BLaER1 (cell line): ENCODE results near the gene TRIM28.
"Not testable (repeated sequence)": the region's sequence is repeated elsewhere in the genome, so short reads cannot be mapped to it uniquely, and the experiment has no call there.

Experiments
- H3K27ac ChIP-seq: shearing (Covaris generic); formaldehyde crosslinking; 2 replicates; pipeline ENCODE4 v1.8.1; 2022
- H3K27me3 ChIP-seq: shearing (Covaris generic); formaldehyde crosslinking; 2 replicates; pipeline ENCODE4 v1.8.1; 2022
- H3K36me3 ChIP-seq: shearing (Covaris generic); formaldehyde crosslinking; 2 replicates; pipeline ENCODE4 v1.8.1; 2022
- H3K4me1 ChIP-seq: shearing (Covaris generic); formaldehyde crosslinking; 2 replicates; pipeline ENCODE4 v1.8.1; 2022
- H3K4me2 ChIP-seq: shearing (Covaris generic); formaldehyde crosslinking; 2 replicates; pipeline ENCODE4 v1.8.1; 2022
- H3K4me3 ChIP-seq: shearing (Covaris generic); formaldehyde crosslinking; 2 replicates; pipeline ENCODE4 v1.8.1; 2022
- H3K9ac ChIP-seq: shearing (Covaris generic); formaldehyde crosslinking; 2 replicates; pipeline ENCODE4 v1.8.1; 2022
- H3K9me3 ChIP-seq: shearing (Covaris generic); formaldehyde crosslinking; 2 replicates; pipeline ENCODE4 v1.8.1; 2022
- H4K20me1 ChIP-seq: shearing (Covaris generic); formaldehyde crosslinking; 2 replicates; pipeline ENCODE4 v1.8.1; 2022
- Cebpa-rat ChIP-seq: shearing (Covaris generic); IDR thresholded peaks from 2 replicates; pipeline ENCODE4 v1.8.1; 2022

The TRIM28 gene

DNA sequence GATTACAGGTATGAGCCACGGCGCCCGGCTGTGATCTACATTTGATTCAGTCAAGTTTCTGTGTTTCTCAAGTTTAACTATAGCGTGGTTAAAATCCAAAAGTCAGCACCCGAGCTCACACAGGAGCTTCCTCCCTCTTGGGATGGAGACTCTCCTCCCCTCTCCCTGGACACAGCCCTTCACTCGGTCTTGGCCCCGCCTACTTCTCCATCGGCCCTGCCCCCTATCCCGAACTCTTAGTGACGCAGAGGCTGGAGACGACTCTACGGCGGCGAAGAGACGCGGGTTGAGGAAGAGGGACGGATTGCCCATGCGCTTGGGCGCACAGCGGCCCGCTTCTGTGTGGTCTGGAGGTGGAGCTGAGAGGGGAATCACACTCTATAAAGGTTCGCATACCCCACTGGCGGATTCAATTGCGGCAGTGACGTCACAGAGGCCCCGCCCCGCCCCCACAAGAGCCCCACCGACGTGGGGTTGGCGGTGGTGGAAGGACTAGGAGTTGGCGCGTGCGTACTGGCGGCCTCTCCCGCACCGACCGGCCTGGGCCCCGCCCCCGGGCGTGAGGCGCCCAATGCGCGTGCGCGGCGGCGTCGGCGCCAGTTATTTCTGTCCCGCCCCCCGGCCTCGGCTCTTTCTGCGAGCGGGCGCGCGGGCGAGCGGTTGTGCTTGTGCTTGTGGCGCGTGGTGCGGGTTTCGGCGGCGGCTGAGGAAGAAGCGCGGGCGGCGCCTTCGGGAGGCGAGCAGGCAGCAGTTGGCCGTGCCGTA is at the start of gene TRIM28:
TRIM28 (plus strand) TSS at position 239 of the 765 bp plus-strand sequence. CDS start 694 bp downstream, outside the sequence.
- peaks cover 42% of the 10 kb centered on the region for H3K4me1 ChIP-seq
- peak within 1 kb of the TSS; percentile 98 for H3K27ac ChIP-seq
- peaks cover 47% of the 10 kb centered on the region for H4K20me1 ChIP-seq
- peaks cover 37% of the 10 kb centered on the region for H3K36me3 ChIP-seq
- H3K9ac ChIP-seq = peak within 1 kb of the TSS; percentile 99
- no peaks in the 10 kb centered on the region for H3K27me3 ChIP-seq
- H3K9me3 ChIP-seq = no peaks in the 10 kb centered on the region
- peak within 1 kb of the TSS; percentile 99 for H3K4me2 ChIP-seq
- H3K4me3 ChIP-seq = peak within 1 kb of the TSS; percentile 100
- no peak for TF ChIP-seq Cebpa-rat

DNA sequence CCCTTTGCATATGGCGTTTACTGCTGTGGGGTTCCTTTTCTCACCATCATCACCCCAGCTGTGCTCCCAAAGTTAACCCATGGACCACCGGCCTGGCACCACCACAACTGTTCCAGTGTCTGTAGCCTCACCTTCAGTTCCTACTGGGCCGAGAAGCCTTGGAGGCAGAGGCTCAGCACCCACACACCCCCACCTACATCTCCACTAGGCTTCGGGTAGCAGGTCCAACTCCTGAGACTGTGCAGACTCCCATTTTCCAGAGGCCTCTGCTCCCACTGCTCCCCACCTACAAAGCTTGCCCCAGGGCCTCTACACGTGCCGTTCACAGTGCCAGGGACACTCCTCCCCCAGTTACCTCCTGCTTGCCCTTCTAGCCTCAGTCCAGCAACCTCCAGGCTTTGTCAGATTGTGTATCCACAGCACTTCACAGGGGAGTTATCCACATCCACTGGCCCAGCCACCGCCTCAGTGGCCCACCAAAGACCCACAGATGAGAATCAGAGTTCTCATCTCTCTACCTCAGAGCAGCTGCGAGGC is 46.2 kb upstream of the TRIM28 start:
- no peaks in the 10 kb centered on the region for H3K9me3 ChIP-seq
- peaks cover 27% of the 10 kb centered on the region for H3K4me1 ChIP-seq
- H3K36me3 ChIP-seq = no peaks in the 10 kb centered on the region
- no peaks in the 10 kb centered on the region for H4K20me1 ChIP-seq
- no peak overlapping the region for H3K27ac ChIP-seq
- no peak for TF ChIP-seq Cebpa-rat
- H3K27me3 ChIP-seq = no peaks in the 10 kb centered on the region
- 0 out of 2 replicates have a peak overlapping the region, but pooled peaks have one; percentile 69 for H3K4me3 ChIP-seq
- H3K4me2 ChIP-seq = peak overlapping the region; percentile 97
- no peak overlapping the region for H3K9ac ChIP-seq

GRCh38 chr19:58498316-58499020 is 45.4 kb upstream of the TRIM28 start:
- H4K20me1 ChIP-seq = no peaks in the 10 kb centered on the region
- H3K9ac ChIP-seq = peak overlapping the region; percentile 73
- peaks cover 27% of the 10 kb centered on the region for H3K4me1 ChIP-seq
- H3K27me3 ChIP-seq = no peaks in the 10 kb centered on the region
- H3K27ac ChIP-seq = peak overlapping the region; percentile 67
- H3K36me3 ChIP-seq = no peaks in the 10 kb centered on the region
- H3K4me2 ChIP-seq = peak overlapping the region; percentile 97
- H3K9me3 ChIP-seq = no peaks in the 10 kb centered on the region
- peak overlapping the region; percentile 69 for H3K4me3 ChIP-seq
- no peak for TF ChIP-seq Cebpa-rat

GRCh38 chr19:58499021-58499927 is 44.6 kb upstream of the TRIM28 start:
- H3K9me3 ChIP-seq = no peaks in the 10 kb centered on the region
- peaks cover 27% of the 10 kb centered on the region for H3K4me1 ChIP-seq
- H3K27ac ChIP-seq = peak overlapping the region; percentile 71
- no peaks in the 10 kb centered on the region for H3K36me3 ChIP-seq
- H3K27me3 ChIP-seq = no peaks in the 10 kb centered on the region
- TF ChIP-seq Cebpa-rat = no peak
- H3K9ac ChIP-seq = peak overlapping the region; percentile 73
- H3K4me3 ChIP-seq = peak overlapping the region; percentile 69
- H3K4me2 ChIP-seq = peak overlapping the region; percentile 97
- no peaks in the 10 kb centered on the region for H4K20me1 ChIP-seq

DNA sequence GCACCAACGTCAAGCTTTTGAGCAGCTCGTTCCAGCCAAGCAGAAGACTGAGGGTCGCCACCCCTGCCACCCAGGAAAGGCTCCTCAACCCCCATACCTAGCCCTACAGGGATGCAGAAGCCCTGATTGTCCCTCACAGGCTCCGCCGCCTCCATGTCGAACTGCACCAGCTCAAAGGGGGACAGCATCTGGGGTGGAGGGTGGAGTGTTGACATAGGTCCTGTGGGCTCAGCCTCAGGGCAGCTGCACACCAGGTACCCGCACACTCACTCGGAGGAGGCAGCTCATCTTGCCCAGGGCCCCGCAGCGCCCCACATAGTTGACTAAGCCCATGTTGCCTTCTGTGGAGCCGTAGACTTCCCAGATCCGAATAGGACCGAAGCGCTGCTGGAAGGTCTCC is 43.6 kb upstream of the TRIM28 start:
- Histone ChIP-seq H4K20me1 (no peaks in the 10 kb centered on the region), H3K27ac (no peak overlapping the region), H3K9ac (no peak overlapping the region), H3K27me3 (no peaks in the 10 kb centered on the region), H3K4me3 (peak overlapping the region; percentile 69; the same call in 1 of the 2 replicates), H3K9me3 (no peaks in the 10 kb centered on the region), H3K36me3 (no peaks in the 10 kb centered on the region), H3K4me1 (peaks cover 27% of the 10 kb centered on the region), H3K4me2 (peak overlapping the region; percentile 97)
- no peak for TF ChIP-seq Cebpa-rat

- H3K36me3 ChIP-seq, H3K27me3 ChIP-seq, H3K27ac ChIP-seq, H3K9ac ChIP-seq, H3K4me3 ChIP-seq, H4K20me1 ChIP-seq, H3K4me2 ChIP-seq: not testable (repeated sequence)
- Histone ChIP-seq H3K9me3 (peaks cover 31% of the 10 kb centered on the region), H3K4me1 (peaks cover 19% of the 10 kb centered on the region)
Measured at GRCh38 chr19:58507602-58508223, 36.2 kb upstream of the TRIM28 start.

DNA sequence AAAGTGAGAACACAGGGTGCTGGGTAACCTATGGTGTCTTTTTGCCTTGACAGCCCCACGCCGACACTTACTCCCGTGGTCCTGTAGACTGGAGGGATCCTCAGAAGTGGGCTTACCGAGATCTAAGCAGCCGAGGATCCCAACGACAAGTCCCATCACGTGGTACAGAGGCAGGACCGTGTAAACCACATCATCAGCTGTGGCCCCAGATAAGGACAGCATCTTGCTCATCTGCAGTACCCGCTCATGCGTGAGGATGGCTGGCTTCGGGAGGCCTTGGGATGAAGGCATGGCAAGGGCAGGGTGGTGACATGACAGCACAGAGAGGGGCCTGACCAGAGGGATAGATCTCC is 34.2 kb upstream of the TRIM28 start:
- Histone ChIP-seq H3K4me2 (peak overlapping the region; percentile 61), H3K27me3 (no peaks in the 10 kb centered on the region), H3K27ac (peak overlapping the region; percentile 1; the same call in 1 of the 2 replicates), H3K4me1 (peaks cover 32% of the 10 kb centered on the region), H3K4me3 (no peak overlapping the region), H3K9me3 (peaks cover 31% of the 10 kb centered on the region), H3K9ac (peak overlapping the region; percentile 22; the same call in 1 of the 2 replicates), H3K36me3 (peaks cover 10% of the 10 kb centered on the region; the same call in 1 of the 2 replicates), H4K20me1 (no peaks in the 10 kb centered on the region)
- TF ChIP-seq Cebpa-rat = no peak

GRCh38 chr19:58510084-58510862 is 33.6 kb upstream of the TRIM28 start:
- no peak for TF ChIP-seq Cebpa-rat

More at GRCh38 chr19:58510084-58510862, 33.6 kb upstream of the TRIM28 start:
- Histone ChIP-seq H3K36me3 (peaks cover 10% of the 10 kb centered on the region; the same call in 1 of the 2 replicates), H3K9ac (peak overlapping the region; percentile 22; the same call in 1 of the 2 replicates), H3K27ac (0 out of 2 replicates have a peak overlapping the region, but pooled peaks have one; percentile 1), H3K27me3 (no peaks in the 10 kb centered on the region), H3K4me3 (no peak overlapping the region), H4K20me1 (no peaks in the 10 kb centered on the region), H3K9me3 (peaks cover 31% of the 10 kb centered on the region), H3K4me2 (peak overlapping the region; percentile 61), H3K4me1 (peaks cover 37% of the 10 kb centered on the region)
